ENCODE measurements around the gene TRERF1.
"Not testable (repeated sequence)": the region's sequence is repeated elsewhere in the genome, so short reads cannot be mapped to it uniquely, and the experiment has no call there.

The TRERF1 gene

DNA sequence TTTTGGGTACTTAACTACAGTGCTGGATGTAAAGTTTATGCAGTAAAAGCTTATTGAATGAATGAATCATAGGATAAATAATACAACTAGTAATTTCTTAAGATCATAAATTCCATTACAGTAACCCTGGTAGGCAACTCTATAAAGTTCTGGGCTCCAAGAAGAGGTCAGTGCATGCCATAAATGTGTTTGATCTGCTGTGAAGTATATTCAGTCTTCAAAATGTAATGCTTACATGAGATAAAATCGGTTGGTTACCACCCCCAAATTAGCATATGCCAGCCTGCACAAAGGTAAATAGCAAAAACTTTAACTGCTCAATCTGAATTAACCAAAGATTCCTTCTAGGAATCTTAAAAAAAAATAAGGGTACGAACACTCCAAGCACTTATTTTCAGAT lies 244.2 kb downstream of the TRERF1 start:
- DNase-seq = not testable (repeated sequence)

DNA sequence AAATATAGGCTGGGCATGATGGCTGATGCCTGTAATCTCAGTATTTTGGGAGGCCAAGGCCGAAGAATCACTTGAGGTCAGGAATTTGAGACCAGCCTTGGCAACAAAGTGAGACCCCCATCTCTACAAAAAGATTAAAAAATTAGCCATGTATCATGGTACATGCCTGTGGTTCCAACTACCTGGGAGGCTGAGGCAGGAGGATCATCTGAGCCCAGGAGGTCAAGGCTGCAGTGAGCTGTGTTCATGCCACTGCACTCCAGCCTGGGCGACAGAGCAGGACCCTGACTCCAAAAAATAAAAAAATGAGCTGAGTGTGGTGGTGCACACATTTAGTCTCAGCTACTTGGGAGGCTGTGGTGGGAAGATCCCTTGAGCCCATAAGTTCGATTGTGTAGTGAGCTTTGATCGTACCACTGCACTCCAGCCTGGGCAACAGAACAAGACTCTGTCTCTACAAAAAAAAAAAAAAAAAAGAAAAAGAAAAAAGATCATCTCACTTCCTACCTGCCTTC lies 246.9 kb downstream of the TRERF1 start:
- no peak for DNase-seq

DNA sequence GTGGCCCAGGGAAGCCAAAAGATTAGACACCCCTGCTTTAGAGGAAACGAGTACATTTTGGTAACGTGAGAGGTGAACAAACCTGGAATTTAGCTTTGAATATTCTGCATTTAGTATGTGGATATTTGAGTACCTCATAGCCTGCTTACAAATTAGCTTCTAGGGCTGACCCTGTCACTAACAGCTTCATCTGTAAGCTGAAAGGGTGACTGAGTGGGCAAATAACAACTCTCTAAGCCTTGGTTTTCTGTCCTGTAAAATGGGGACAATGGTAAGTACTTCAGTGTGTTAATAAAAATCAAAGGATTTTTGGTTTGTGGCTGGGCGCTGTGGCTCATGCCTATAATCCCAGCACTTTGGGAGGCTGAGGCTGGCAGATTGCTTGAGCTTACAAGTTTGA lies 248.5 kb downstream of the TRERF1 start:
- DNase-seq = no peak

DNA sequence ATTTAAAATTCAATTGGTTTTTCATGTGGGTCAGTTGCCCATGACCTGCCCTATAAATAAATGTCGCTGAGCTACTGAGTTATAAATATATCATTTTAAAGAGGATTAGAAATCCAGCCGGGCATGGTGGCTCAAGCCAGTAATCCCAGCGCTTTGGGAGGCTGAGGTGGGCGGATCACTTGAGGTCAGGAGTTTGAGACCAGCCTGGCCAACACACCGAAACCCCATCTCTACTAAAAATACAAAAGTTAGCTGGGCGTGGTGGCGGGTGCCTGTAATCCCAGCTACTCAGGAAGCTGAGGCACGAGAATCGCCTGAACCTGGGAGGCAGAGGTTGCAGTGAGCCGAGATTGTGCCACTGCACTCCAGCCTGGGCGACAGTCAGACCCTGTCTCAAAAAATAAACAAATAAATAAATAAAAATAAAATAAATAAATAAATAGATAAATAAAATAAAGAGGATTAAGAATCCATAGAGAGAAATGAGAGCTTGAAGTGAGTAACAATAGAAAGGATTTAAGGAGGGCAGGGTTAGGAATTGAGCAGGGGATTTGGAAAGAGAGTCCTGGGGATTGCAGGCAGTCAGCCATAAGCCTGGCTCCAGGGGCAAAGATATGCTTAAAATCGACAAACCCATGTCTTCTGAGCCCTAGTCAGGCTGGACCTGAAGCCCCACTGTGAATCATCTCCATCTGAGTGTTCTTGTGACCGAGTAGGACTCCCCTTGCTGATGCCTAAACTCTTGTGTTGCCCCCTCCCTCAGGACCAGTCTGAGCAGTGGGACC lies 249.4 kb downstream of the TRERF1 start:
- DNase-seq = not testable (repeated sequence)

DNA sequence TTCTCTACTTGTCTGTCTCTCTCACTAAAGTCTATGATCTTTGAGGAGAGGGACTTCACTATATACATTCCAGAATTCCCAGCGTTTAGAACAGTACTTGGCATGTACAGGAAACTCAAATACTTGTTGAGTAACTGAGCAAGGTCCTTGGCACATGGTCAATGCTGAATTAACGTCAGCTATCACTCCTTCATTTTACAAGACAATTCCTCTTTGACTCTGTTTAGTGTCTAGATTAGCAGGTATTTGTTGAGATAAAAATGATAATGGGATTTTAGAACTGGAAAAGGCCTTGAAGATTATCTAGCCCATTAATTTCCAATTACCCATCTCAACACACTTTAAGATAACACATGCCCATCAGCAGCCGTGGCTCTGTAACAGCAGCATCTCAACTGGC lies 250.3 kb downstream of the TRERF1 start:
- no peak for DNase-seq

DNA sequence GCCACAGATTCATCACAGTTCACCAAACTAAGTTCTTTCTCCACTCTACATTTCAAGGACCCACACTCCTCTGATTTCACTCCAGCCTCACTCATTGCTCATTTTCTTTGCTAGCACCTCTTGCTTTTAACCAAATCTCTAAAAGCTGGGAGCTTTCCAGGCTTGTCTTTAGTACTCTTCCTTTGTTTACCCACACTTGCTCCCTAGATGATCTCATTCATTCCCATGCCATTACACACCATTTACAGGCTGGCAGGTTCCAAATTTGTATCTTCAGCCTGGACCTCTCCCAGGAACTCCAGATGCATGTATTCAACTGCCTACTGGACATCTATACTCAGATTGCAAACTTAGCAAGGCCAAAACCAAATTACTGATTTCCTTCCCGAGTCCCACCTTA lies 251.7 kb downstream of the TRERF1 start:
- no peak for DNase-seq

DNA sequence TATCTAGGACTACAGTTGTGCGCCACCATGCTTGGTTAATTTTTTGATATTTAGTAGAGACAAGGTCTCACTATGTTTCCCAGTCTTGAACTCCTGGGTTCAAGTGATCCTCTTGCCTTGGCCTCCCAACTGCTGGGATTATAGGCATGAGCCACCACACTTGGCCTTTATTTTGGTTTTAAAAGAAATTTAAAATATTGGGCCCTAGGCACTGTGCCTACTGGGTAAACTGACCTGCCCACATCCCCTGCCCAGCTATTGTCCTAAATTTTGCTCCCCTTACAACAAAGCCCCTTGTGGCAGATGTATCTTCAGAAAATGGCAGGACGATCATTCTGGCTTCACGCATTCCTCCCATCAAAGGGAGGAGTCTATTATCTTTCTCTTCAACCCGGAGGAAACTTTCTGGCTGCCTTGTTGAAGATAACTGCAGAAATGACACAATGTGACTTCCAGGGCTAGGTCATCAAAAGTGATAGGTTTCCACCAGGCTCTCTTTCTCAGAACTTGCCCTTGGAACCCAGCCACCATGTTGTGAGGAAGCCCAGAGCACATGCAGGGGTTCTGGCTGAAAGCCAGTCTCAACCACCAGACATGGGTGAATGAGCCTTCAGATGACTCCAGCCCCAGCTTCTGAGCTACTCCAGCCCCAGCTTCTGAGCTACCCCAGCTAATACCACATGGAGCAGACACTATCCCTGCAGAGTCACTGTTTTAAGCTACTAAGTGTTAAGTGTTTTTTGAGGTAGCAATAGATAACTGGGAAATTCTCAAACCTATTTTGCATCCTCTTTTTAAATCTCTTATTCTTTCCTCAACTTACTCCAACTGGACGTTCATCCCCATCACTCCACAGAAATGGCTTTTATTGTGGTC lies 252.4 kb downstream of the TRERF1 start:
- DNase-seq = no peak

DNA sequence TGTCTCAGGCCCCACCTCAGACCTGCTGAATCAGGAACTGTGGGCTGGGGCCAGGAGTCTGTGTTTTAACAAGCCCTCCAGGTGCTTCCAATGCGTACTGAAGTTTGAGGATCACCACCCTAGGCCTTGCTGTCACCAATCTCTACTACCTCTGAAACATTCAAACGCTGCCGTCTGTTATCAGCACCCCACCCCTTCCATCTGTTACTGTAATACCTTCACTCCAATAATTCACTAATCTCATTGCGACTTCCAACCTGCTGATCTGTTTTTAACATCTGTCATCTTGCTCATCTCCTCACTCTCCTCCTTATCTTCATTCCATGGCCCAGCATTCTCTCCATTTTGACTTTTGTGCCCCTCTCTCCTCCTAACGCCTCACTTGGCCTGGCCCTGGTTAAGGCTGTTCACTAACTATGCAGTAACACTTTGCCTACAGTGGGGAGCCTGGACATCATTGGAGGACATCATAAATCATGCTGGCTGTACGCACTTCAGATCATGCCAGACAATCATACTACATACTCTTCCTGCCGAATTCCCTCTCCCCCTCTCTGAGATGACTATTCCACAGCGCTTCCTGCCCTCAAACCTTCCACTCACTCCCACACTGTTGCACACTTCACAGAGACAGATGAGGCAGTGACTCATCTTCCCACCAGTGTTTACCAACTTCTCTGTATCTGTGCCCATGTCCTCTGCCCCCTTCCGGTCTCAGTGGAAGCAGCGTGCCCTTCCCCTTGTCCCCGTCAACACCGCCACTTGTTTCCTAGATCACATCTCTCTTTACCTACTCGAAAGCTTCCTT lies 254.0 kb downstream of the TRERF1 start:
- no peak for DNase-seq

DNA sequence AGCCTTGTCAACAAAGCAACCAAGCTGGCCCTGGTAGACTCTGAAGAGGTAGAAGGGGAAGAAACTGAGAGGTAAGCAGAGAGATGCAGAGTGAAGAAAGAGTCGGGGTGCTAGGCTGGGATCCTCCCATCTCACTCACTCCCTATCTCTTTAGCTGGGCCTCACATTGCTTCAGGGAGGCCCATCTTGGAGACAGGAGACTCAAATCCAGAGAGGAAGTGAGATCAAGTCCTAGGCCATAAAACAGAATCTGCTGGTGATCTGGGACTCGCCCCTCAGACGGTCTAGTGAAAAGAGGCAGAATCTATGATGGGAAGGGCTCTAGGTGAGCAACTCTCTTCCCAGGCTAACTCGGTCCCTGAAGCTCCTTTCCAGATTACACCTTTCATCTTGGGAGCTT lies 256.3 kb downstream of the TRERF1 start:
- no peak for DNase-seq

DNA sequence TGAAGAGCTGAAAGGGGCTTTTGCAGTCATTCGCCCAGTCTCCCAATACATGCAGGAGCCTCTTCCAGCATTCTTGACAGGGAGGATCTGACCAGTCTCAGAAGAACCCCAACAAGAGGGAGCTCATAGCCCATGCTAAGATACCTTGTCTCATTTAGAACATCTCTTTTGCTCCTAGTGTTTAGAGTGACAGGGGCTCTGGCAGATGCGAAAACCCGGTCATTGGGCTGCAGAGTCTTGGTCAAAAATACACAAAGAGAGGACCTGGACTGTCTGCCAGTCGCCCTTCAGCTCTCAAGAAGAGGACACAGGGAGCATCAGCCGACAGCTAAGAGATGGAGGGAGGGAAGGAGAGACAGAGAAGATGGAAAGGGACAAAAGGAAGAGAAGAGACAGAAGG lies 257.7 kb downstream of the TRERF1 start:
- no peak for DNase-seq

DNA sequence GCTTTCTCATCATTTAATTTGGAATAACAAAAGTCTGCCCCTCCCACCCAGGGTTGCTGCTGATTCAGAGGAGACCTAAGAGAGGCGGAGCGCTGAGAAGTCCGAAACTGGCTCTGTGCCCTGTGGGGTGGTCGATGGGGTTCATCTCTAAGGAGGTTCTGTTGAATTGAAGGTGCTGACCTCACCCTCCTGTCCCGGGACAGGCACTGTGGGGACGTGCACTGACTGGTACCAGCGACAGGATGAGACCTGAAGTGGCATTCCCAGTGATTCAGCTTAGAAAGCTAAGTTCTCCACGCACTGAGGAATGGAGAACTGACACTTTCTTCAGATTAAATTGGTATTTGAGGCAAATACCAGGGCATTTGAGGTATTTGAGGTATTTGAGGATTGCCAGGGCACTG lies 258.2 kb downstream of the TRERF1 start:
- no peak for DNase-seq

DNA sequence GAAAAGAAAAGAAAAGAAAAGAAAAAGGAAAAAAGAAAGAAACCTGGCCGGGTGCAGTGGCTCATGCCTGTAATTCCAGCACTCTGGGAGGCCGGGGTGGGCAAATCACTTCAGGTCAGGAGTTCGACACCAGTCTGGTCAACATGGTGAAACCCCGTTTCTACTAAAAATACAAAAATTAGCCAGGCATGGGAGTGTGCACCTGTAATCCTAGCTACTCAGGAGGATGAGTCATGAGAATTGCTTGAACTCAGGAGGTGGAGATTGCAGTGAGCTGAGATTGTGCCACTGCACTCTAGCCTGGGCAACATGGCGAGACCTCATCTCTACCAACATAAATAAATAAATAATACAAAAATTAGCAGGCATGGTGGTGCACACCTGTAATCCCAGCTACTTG lies 259.3 kb downstream of the TRERF1 start:
- DNase-seq = not testable (repeated sequence)

DNA sequence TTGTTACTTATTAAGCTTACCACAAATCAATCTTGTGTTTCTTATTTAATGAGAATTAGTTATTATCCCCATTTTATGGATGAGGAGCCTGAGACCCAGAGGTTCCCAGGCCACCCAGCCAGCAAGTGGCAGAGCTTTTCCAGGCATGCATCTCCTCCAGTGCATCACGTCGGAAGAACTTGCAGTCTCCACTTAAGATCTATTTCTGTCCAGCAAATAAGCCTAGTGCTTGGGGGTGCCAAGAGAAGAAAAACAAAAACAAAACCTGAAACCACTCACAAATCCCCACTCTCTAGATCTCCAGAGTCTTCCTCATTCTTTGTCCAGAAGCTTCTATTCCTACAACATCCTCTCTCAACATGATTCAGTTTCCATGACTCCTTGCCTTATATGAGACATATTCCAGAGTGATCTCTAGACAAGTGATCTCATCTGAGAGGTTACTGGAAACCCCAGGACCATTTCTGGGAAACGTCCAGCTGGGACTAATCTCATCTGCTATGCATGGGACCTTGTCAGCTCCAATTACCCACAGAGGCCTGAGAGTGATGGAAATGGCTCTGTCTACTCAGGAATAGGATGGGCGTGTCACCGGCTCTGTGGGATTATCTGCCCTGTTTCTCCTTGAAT lies 261.1 kb downstream of the TRERF1 start:
- no peak for DNase-seq

DNA sequence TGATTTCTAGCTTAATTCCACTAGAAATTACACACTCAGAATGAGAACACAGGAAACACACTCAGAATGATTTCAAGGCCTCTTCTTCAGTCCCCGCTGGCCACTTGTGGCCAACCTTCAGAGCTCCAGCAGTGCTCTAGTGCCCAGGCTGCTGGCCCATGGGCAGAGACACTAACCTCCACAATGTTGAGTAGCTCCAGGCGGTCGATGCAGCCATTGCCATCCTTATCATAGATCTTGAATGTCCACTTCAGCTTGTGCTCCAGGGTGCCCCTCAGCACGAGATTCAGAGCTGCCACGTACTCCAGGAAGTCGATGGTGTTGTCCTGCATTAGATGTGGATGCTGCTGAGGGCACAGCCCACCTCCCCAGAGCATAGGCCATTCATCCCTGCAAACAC lies 263.3 kb downstream of the TRERF1 start:
- no peak for DNase-seq

DNA sequence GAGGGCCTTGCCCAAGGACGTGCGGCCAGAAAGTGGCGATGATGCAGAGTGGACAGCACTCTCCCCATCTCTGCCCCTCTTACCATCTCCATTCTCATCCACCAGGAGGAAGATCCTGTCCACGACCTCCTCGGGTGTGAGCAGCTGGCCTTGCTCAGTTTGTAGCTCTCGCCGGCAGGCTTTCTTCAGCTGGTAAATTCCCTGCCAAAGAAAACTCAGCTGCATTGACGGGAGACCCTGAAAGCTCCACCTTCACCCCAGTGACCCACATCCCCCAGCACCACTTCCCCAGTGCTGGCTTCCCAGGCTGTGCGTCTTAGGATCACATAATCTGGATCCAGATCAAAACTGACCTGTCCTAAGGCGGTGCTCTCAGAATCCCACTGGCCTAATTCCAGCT lies 266.1 kb downstream of the TRERF1 start:
- no peak for DNase-seq

DNA sequence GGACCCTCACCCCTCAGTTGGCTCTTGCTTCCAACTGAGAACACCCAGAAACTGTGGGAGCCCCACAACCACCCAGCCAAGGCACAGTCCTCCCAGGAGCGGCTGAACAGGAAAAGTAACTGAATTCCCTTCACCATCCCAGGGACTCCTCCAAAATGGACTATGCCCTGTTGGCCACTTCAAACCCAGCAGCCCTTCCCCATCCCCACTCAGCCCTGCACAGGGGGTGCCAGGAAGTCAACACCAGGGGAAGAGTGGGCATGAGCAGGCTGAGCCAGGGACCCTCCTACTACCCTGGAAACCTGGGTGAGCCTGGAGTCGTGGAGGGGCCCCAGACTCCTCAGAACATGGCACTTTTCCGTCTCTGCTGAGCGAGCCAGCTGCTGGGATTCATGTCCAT lies 267.3 kb downstream of the TRERF1 start:
- no peak for DNase-seq

DNA sequence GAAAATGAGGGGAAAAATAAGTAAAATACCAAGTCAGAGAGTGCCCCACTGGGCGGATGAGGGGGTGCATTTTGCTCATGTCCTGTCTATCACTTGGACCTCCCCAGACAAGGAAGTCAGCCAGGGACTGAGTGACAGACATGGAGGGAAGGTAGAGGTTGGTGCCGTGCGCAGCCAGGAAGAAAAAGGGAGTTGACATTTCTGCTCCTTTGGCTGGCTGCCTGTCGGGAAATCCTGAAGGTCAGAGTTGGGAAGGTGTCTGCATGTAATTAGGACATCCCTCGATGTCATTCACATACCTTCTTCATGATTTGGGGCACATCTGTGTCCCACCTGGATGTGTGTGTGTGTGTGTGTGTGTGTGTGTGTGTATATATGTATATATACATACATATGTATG lies 269.6 kb downstream of the TRERF1 start:
- no peak for DNase-seq

DNA sequence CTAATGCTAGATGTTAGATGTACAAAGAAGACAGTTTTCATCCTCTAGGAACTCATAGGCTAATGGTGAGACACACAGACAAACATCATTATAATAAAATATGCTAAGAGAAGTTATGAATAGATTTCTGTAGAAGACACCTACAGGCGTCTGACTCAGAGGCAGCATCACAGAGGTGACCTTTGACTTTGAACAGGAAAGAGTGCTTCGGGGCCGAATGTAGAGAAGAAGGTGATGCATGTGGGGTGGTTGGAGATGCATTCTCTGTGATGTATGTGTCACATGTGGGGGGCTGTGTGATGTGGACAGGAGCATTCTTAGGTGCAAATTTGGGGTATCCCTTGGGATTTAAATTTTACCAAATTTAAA lies 271.8 kb downstream of the TRERF1 start:
- no peak for DNase-seq

DNA sequence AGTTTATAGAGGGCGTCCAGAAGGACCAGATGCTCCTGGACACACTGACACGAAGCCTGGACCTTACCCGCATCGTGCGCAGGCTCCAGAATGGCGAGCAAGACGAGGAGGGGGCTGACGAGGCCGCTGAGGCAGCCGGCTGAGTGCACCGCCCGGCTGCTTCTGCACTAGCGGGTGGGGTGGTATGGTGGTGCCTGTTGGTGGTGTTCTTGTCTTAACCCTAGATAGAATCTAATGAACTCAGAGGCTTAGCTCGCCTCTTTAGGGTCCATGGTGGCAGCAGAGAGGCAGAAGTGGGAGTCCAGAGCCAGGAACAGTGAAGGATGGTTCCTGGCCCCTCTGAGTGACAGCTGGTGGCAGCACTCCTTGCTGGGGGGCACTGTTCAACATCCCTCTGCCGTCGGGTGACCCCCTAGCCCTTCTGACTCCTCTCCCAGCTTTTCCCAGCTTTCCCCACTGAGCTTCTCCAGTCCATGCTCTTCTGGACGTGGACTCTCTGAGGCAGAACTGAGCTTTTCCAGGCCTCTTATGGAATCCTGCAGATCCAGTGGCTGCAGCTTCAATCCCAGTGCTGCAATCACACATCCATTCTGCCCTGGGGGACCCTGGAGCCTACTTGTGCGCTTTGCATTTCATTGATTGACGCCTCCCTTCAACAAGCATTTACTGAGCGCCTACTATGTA lies 272.3 kb downstream of the TRERF1 start:
- DNase-seq = no peak

DNA sequence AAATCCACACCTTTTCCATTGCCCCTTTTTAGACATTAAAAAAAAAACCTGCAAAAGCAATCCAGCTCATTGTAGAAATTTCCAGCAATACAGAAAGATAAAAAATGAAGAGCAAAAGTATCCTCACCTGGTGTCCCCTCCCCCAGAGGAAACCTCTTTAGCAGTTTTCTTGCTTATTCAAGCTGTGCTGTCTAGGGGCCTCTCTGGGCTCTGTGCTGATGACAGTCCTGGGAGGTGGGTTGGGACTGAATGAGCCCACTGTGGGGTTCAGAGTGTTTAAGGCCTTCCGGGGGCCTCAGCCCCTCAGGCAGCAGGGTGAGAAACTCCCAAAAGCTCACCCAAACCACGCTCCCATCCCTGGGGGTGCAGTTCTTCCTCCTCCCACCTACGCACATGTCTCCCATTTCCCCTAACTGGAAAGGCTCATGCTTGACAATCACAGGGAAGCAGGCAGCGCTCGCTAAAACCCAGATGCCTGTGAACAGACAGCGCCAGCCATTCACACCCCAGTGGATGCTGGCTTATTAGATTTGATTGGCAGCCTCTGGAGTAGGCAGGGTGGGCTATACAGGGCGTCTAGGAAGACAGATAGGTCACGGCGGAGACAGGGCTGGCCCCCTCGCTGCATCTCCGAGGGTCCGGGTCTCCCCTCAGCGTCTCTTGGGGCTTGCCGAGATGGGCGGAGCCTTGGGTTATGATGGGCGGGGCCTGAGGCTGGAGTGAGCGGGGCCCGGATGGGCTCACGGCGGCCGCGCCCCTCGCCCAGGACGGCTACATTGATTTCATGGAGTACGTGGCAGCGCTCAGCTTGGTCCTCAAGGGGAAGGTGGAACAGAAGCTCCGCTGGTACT lies 274.0 kb downstream of the TRERF1 start:
- DNase-seq = no peak

DNA sequence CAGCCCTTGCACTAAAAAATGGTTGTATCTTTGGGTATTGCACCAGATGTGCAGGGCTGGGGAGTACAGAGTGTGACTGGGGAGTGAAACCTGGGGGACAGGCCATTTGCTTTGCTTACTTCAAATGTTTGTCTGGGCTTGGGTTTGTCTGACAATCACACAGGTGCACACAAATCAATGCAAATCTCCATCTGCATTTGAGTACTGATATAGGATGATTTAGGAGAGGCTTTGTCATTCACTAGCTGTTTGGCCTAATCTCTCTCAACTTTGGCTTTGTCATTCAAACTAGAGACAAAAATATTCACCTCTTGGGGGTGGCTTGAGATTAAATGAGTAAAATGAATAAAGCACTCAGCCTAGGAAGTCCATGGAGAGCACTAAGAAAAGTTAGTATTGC lies 274.7 kb downstream of the TRERF1 start:
- no peak for DNase-seq

Measured in left hindlimb (tissue), 1 donor.